ENCODE results near the gene RNF150. TPM values are rescaled to one million over a fixed set of nuclear protein-coding genes. Genes with fewer than 3 reads are reported as not detected.

The RNF150 gene
- polyA plus RNA-seq, 1 donor from 2014 or later, result 15.3 TPM

GRCh38 chr4:141011901-141012315 is 121.4 kb downstream of the RNF150 start:
- no peak overlapping the region for H3K9ac ChIP-seq (ENCODE audit: low read length)
- H3K79me2 ChIP-seq (replicated peaks; ENCODE audit: insufficient read depth, low read length), result no peaks in the 10 kb centered on the region
- H3K27me3 ChIP-seq (ENCODE audit: insufficient read depth, low read depth, low read length), result no peaks in the 10 kb centered on the region
- H2AFZ ChIP-seq (ENCODE audit: low read depth, low read length), result no peak overlapping the region
- H3K4me3 ChIP-seq (ENCODE audit: low read length), result no peak overlapping the region
- H3K9me2 ChIP-seq (ENCODE audit: insufficient read depth, low read length), result no peaks in the 10 kb centered on the region
- no peaks in the 10 kb centered on the region for H3K9me3 ChIP-seq (ENCODE audit: low read length)
- no peak overlapping the region for H3K4me2 ChIP-seq (ENCODE audit: low read length)
- H3K27ac ChIP-seq (ENCODE audit: low read length), result no peak overlapping the region
- H3F3A ChIP-seq (ENCODE audit: insufficient read depth, low read length, poor library complexity, severe bottlenecking), result no peaks in the 10 kb centered on the region
- H3K36me3 ChIP-seq (ENCODE audit: insufficient read depth, low read length), result no peaks in the 10 kb centered on the region
- no peaks in the 10 kb centered on the region for H4K20me1 ChIP-seq (ENCODE audit: insufficient read depth)
- no peak for TF ChIP-seq EP300 (conservative IDR thresholded peaks at IDR 0.05; ENCODE audit: poor library complexity, severe bottlenecking)
- no peak for TF ChIP-seq RAD21 (conservative IDR thresholded peaks at IDR 0.05)
- no peak for TF ChIP-seq SMC3 (conservative IDR thresholded peaks at IDR 0.05; ENCODE audit: poor library complexity)
- no peak for TF ChIP-seq REST (IDR thresholded peaks at IDR 0.05; ENCODE audit: borderline replicate concordance)
- TF ChIP-seq CTCF (IDR thresholded peaks at IDR 0.05; ENCODE audit: poor library complexity, severe bottlenecking), result no peak
- TF ChIP-seq MXI1 (conservative IDR thresholded peaks at IDR 0.05; ENCODE audit: poor library complexity, severe bottlenecking), result no peak
- TF ChIP-seq TAF1 (IDR thresholded peaks at IDR 0.05; ENCODE audit: low read depth), result no peak

- Histone ChIP-seq H2AFZ (ENCODE audit: low read depth, low read length) (no peak overlapping the region), H3K4me3 (ENCODE audit: low read length) (no peak overlapping the region), H3K36me3 (ENCODE audit: insufficient read depth, low read length) (no peaks in the 10 kb centered on the region), H3K9ac (ENCODE audit: low read length) (no peak overlapping the region), H4K20me1 (ENCODE audit: insufficient read depth) (no peaks in the 10 kb centered on the region), H3K27me3 (ENCODE audit: insufficient read depth, low read depth, low read length) (no peaks in the 10 kb centered on the region), H3F3A (ENCODE audit: insufficient read depth, low read length, poor library complexity, severe bottlenecking) (no peaks in the 10 kb centered on the region), H3K4me2 (ENCODE audit: low read length) (no peak overlapping the region), H3K27ac (ENCODE audit: low read length) (no peak overlapping the region), H3K9me3 (ENCODE audit: low read length) (no peaks in the 10 kb centered on the region), H3K79me2 (replicated peaks; ENCODE audit: insufficient read depth, low read length) (no peaks in the 10 kb centered on the region), H3K9me2 (ENCODE audit: insufficient read depth, low read length) (no peaks in the 10 kb centered on the region)
- TF ChIP-seq CTCF (IDR thresholded peaks at IDR 0.05; ENCODE audit: poor library complexity, severe bottlenecking) (no peak), POLR2AphosphoS5 (IDR thresholded peaks at IDR 0.05) (peak; percentile 54), EP300 (conservative IDR thresholded peaks at IDR 0.05; ENCODE audit: poor library complexity, severe bottlenecking) (peak; percentile 34)
These were observed 123.3 kb downstream of the RNF150 start for GRCh38 chr4:141009931-141010330.

All from neural cell (in vitro differentiated cells).